GM12891 (cell line): ENCODE results near the gene DCP2.

Source experiments
- POLR2A ChIP-seq: IDR thresholded peaks from 2 replicates; pipeline ENCODE4 v1.6.1; 2011; ENCODE audit warnings: low read depth, low read length, control low read depth
- POLR2AphosphoS5 ChIP-seq: IDR thresholded peaks from 2 replicates; pipeline ENCODE4 v1.6.1; 2011; ENCODE audit warnings: low read depth, low read length, control low read depth
- POU2F2 ChIP-seq: IDR thresholded peaks from 2 replicates; pipeline ENCODE4 v1.6.1; 2011; ENCODE audit warnings: low read depth, mild to moderate bottlenecking, control low read depth, low read length, moderate library complexity
- SPI1 ChIP-seq: IDR thresholded peaks from 2 replicates; pipeline ENCODE4 v1.6.1; 2011; ENCODE audit warnings: low read depth, low read length, control low read depth

DNA sequence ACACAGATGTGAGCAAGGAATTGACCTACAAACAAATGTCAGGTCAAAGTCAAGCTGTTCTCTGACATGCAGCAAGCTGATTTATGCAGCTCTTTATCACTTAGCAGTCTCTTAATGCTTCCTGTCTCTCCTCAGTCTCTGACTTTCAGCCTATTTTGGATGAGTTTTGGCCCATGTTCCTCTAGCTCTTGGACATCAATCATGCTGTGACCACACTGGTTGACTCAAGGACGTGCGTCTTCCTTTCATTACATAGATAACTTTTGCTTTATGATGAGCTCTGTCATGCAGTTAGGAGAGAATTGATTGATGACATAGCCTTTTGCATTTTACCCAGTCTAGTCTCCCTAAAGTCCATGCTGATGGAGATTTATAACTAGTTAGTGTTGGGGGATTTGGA, 45.1 kb upstream of the DCP2 start:
- no peak for TF ChIP-seq POLR2A
- no peak for TF ChIP-seq POLR2AphosphoS5
- TF ChIP-seq POU2F2, result no peak
- TF ChIP-seq SPI1, result no peak
